WTC11 (cell line): Measurements from ENCODE around the gene CDKL2. TPM values are rescaled to one million over a fixed set of nuclear protein-coding genes. Genes with fewer than 3 reads are reported as not detected.

Experiments
- ATAC-seq: fragments of 200-7000 bp; cut with Tn5 transposase; 2 replicates; pipeline ENCODE4 v1.10.0; 2021; ENCODE audit warnings: mild to moderate bottlenecking, moderate library complexity
- CTCF ChIA-PET: fragments of 300-600 bp; sonication (Branson Sonifier 250); formaldehyde crosslinking; loops from one replicate; lab custom pipeline; 2021; ENCODE audit warnings: antibody characterized with exemption; lab: Charles Lee
- POLR2A ChIA-PET: fragments of 350-600 bp; sonication (Branson Sonifier 250); formaldehyde crosslinking; loops from one replicate; lab custom pipeline; 2021; ENCODE audit warnings: antibody characterized with exemption; lab: Charles Lee
- DNase-seq: peaks from one replicate; pipeline ENCODE4 v3.0.0; 2021; ENCODE audit warnings: low spot score
- H3K27ac Mint-ChIP-seq: 2 replicates; pipeline ENCODE4 v1.8.0; 2021; ENCODE audit warnings: mixed read lengths
- H3K27me3 Mint-ChIP-seq: 2 replicates; pipeline ENCODE4 v1.8.0; 2021; ENCODE audit warnings: low read depth, mild to moderate bottlenecking, moderate library complexity, mixed read lengths
- H3K36me3 Mint-ChIP-seq: 2 replicates; pipeline ENCODE4 v1.8.0; 2021; ENCODE audit warnings: mixed read lengths
- H3K4me1 Mint-ChIP-seq: 2 replicates; pipeline ENCODE4 v1.8.0; 2022; ENCODE audit warnings: mixed read lengths
- H3K4me3 Mint-ChIP-seq: 2 replicates; pipeline ENCODE4 v1.8.0; 2021; ENCODE audit warnings: mild to moderate bottlenecking, moderate library complexity, mixed read lengths
- H3K9me3 Mint-ChIP-seq: 2 replicates; pipeline ENCODE4 v1.8.0; 2021; ENCODE audit warnings: mixed read lengths
- ELF4 ChIP-seq: sonication (generic); formaldehyde crosslinking; IDR thresholded peaks from 2 replicates; pipeline ENCODE4 v1.8.1; 2022; ENCODE audit warnings: low read depth, mild to moderate bottlenecking, moderate library complexity, missing genetic modification reagents
- FOXK1 ChIP-seq: sonication (generic); formaldehyde crosslinking; IDR thresholded peaks from 2 replicates; pipeline ENCODE4 v1.8.0; 2022; ENCODE audit warnings: mild to moderate bottlenecking, moderate library complexity, missing genetic modification reagents
- GABPB1 ChIP-seq: sonication (generic); formaldehyde crosslinking; IDR thresholded peaks from 2 replicates; pipeline ENCODE4 v1.8.1; 2023; ENCODE audit warnings: mild to moderate bottlenecking, missing genetic modification reagents
- GTF2I ChIP-seq: fragments of 250-450 bp; sonication (Bioruptor Pico); conservative IDR thresholded peaks from 2 replicates; pipeline ENCODE4 v1.4.0; 2021; ENCODE audit warnings: mild to moderate bottlenecking
- NFE2L1 ChIP-seq: sonication (generic); formaldehyde crosslinking; IDR thresholded peaks from 2 replicates; pipeline ENCODE4 v1.8.1; 2023; ENCODE audit warnings: missing genetic modification reagents
- NFYB ChIP-seq: sonication (generic); formaldehyde crosslinking; conservative IDR thresholded peaks from 2 replicates; pipeline ENCODE4 v1.8.0; 2022; ENCODE audit warnings: low read depth, missing genetic modification reagents
- PRDM15 ChIP-seq: sonication (generic); formaldehyde crosslinking; IDR thresholded peaks from 2 replicates; pipeline ENCODE4 v1.8.0; 2022; ENCODE audit warnings: missing genetic modification reagents
- total RNA-seq: library from RNA; stranded (reverse); gene quantifications from 3 replicates; pipeline ENCODE4 v1.2.3, GENCODE V29; 2021
- TF ChIP-seq, protein P1 (sequence below): fragments of 250-450 bp; sonication (Bioruptor Pico); IDR thresholded peaks from 2 replicates; pipeline ENCODE4 v1.8.0; 2021; ENCODE audit warnings: mild to moderate bottlenecking
- TF ChIP-seq, protein P2 (sequence below): sonication (generic); formaldehyde crosslinking; IDR thresholded peaks from 2 replicates; pipeline ENCODE4 v1.8.1; 2022; ENCODE audit warnings: low read depth, mild to moderate bottlenecking, moderate library complexity, missing genetic modification reagents, borderline replicate concordance
- TF ChIP-seq, protein P3 (sequence below): fragments of 250-450 bp; sonication (Bioruptor Pico); IDR thresholded peaks from 2 replicates; pipeline ENCODE4 v1.9.0; 2021; ENCODE audit warnings: mild to moderate bottlenecking
- TF ChIP-seq, protein P4 (sequence below): sonication (generic); formaldehyde crosslinking; IDR thresholded peaks from 2 replicates; pipeline ENCODE4 v1.8.1; 2023; ENCODE audit warnings: mild to moderate bottlenecking, missing genetic modification reagents, moderate library complexity

CDKL2 gene
- total RNA-seq, 1 experiment from 2014 or later, result 1.7 TPM

- TF ChIP-seq, protein P1, sequence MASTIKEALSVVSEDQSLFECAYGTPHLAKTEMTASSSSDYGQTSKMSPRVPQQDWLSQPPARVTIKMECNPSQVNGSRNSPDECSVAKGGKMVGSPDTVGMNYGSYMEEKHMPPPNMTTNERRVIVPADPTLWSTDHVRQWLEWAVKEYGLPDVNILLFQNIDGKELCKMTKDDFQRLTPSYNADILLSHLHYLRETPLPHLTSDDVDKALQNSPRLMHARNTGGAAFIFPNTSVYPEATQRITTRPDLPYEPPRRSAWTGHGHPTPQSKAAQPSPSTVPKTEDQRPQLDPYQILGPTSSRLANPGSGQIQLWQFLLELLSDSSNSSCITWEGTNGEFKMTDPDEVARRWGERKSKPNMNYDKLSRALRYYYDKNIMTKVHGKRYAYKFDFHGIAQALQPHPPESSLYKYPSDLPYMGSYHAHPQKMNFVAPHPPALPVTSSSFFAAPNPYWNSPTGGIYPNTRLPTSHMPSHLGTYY (CRISPR knock-in tag), result no peak
- TF ChIP-seq, protein P2, sequence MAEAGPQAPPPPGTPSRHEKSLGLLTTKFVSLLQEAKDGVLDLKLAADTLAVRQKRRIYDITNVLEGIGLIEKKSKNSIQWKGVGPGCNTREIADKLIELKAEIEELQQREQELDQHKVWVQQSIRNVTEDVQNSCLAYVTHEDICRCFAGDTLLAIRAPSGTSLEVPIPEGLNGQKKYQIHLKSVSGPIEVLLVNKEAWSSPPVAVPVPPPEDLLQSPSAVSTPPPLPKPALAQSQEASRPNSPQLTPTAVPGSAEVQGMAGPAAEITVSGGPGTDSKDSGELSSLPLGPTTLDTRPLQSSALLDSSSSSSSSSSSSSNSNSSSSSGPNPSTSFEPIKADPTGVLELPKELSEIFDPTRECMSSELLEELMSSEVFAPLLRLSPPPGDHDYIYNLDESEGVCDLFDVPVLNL (CRISPR knock-in tag), result no peak
- TF ChIP-seq NFYB (CRISPR knock-in tag), result peak; percentile 72
- TF ChIP-seq, protein P3, sequence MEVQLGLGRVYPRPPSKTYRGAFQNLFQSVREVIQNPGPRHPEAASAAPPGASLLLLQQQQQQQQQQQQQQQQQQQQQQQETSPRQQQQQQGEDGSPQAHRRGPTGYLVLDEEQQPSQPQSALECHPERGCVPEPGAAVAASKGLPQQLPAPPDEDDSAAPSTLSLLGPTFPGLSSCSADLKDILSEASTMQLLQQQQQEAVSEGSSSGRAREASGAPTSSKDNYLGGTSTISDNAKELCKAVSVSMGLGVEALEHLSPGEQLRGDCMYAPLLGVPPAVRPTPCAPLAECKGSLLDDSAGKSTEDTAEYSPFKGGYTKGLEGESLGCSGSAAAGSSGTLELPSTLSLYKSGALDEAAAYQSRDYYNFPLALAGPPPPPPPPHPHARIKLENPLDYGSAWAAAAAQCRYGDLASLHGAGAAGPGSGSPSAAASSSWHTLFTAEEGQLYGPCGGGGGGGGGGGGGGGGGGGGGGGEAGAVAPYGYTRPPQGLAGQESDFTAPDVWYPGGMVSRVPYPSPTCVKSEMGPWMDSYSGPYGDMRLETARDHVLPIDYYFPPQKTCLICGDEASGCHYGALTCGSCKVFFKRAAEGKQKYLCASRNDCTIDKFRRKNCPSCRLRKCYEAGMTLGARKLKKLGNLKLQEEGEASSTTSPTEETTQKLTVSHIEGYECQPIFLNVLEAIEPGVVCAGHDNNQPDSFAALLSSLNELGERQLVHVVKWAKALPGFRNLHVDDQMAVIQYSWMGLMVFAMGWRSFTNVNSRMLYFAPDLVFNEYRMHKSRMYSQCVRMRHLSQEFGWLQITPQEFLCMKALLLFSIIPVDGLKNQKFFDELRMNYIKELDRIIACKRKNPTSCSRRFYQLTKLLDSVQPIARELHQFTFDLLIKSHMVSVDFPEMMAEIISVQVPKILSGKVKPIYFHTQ, result no peak
- TF ChIP-seq PRDM15 (CRISPR knock-in tag), result peak; percentile 40; the same call in 1 of the 2 replicates
- TF ChIP-seq ELF4, result no peak
- 0 out of 2 replicates have a peak, but pooled peaks have one; percentile 8 for TF ChIP-seq NFE2L1 (CRISPR knock-in tag)
- peak; percentile 76; the same call in 1 of the 2 replicates for TF ChIP-seq FOXK1 (CRISPR knock-in tag)
Observed at GRCh38 chr4:75630174-75630936, at the start of gene CDKL2 (continued).

DNA sequence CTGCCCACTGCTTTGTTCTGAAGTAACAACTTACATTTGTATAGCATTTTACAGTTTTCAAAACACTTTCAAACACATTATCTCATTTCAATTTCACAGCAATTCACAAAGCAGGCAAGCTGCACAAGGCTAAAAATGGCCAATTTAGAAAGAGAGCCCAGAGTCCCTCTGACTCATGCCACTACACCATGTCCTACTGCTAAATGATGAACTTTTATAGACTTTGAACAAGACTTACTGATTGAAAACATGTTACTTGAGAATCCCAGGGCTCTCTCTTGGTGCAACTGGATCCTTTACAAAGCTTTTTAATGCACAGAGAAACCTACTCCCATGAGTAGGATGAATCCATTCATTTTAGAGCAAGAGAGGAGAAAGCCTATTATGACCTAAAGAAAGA lies 48.6 kb upstream of the CDKL2 start:
- Mint-ChIP-seq H3K9me3 (no peaks in the 10 kb centered on the region), H3K4me3 (no peak overlapping the region), H3K27ac (peak overlapping the region; percentile 74; the same call in 1 of the 2 replicates), H3K4me1 (peaks cover 25% of the 10 kb centered on the region), H3K27me3 (no peaks in the 10 kb centered on the region), H3K36me3 (peaks cover 8% of the 10 kb centered on the region)
- ChIA-PET CTCF (no interaction called here), POLR2A (interaction anchor here (1.7 kb wide), 1 partner anchor 46 kb away, joined by 3 read pairs; the partner anchor contains the start of gene USO1)
- no peak for ATAC-seq
- TF ChIP-seq, protein P4, sequence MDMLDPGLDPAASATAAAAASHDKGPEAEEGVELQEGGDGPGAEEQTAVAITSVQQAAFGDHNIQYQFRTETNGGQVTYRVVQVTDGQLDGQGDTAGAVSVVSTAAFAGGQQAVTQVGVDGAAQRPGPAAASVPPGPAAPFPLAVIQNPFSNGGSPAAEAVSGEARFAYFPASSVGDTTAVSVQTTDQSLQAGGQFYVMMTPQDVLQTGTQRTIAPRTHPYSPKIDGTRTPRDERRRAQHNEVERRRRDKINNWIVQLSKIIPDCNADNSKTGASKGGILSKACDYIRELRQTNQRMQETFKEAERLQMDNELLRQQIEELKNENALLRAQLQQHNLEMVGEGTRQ (CRISPR knock-in tag), result no peak
- DNase-seq, result no peak

- no peaks in the 10 kb centered on the region for H3K9me3 Mint-ChIP-seq
Observed at GRCh38 chr4:75678473-75678872, 48.1 kb upstream of the CDKL2 start.

More at GRCh38 chr4:75678473-75678872, 48.1 kb upstream of the CDKL2 start:
- DNase-seq, result no peak
- ChIA-PET POLR2A (interaction anchor here (1.7 kb wide), 1 partner anchor 46 kb away, joined by 3 read pairs; the partner anchor contains the start of gene USO1), CTCF (no interaction called here)
- Mint-ChIP-seq H3K36me3 (peaks cover 8% of the 10 kb centered on the region), H3K4me3 (no peak overlapping the region), H3K27ac (no peak overlapping the region), H3K4me1 (peaks cover 29% of the 10 kb centered on the region), H3K27me3 (no peaks in the 10 kb centered on the region)
- TF ChIP-seq GTF2I, result 0 out of 2 replicates have a peak, but pooled peaks have one; percentile 35
- no peak for TF ChIP-seq GABPB1 (CRISPR knock-in tag)
- ATAC-seq, result no peak
